Thyroid gland (tissue), 4 donors: ENCODE measurements around the gene HSD11B2. TPM values are rescaled to one million over a fixed set of nuclear protein-coding genes. Genes with fewer than 3 reads are reported as not detected.
A peak's percentile ranks its signal among the peaks of the same experiment; 100 is the strongest.

Experiments used
- DNase-seq, 2 donors: peaks; one replicate each; pipeline ENCODE4 v3.0.0-alpha.2; 2019
- H3K27ac ChIP-seq, 3 donors: fragments of 200-600 bp; sonication (generic); 1 replicate in 2 of 3; 2 replicates in 1 of 3; pipeline ENCODE4 v1.5.1; 2016 to 2019; ENCODE audit warnings: mild to moderate bottlenecking in 1 of 3, moderate library complexity in 1 of 3
- H3K27me3 ChIP-seq: fragments of 200-600 bp; sonication (generic); one replicate; pipeline ENCODE4 v1.5.1; 2019
- H3K36me3 ChIP-seq, 2 donors: fragments of 200-600 bp; sonication (generic); one replicate each; pipeline ENCODE4 v1.5.1; 2016 to 2019
- H3K4me1 ChIP-seq, 2 donors: fragments of 200-600 bp; sonication (generic); one replicate each; pipeline ENCODE4 v1.5.1; 2017 to 2019
- H3K4me3 ChIP-seq, 3 donors: fragments of 200-600 bp; sonication (generic); replicated peaks in 1 of 3; 1 replicate in 2 of 3; 2 replicates in 1 of 3; pipeline ENCODE4 v1.5.1; 2016; ENCODE audit warnings: mild to moderate bottlenecking in 1 of 3
- H3K9me3 ChIP-seq: fragments of 200-600 bp; sonication (generic); one replicate; pipeline ENCODE4 v1.5.1; 2017
- POLR2A ChIP-seq, 2 donors: fragments of 450-650 bp; IDR thresholded peaks; one replicate each; pipeline ENCODE4 v1.6.1; 2017; ENCODE audit warnings: antibody characterized with exemption in 2 of 2, mild to moderate bottlenecking in 2 of 2, moderate library complexity in 1 of 2
- WGBS, 2 donors: methylation state at CpG; one replicate each; pipeline ENCODE4 v1.1.5; 2017; 5-methylcytosine and 5-hydroxymethylcytosine counted together
- intact Hi-C: fragments of 100-400 bp; cut with DNase I; formaldehyde crosslinking; loops from one replicate; pipeline ENCODE4 v1.15.1; 2023
- total RNA-seq, 4 donors: library from RNA; depleted of rRNA; stranded (reverse); fragments of >200 nt; gene quantifications; one replicate each; pipeline ENCODE4 v1.2.3, GENCODE V29; 2016
- TF ChIP-seq, protein P1 (sequence below), 6 experiments: fragments of 200-600 bp in 3 of 6; fragments of 450-650 bp in 3 of 6; sonication (generic) in 3 of 6; IDR thresholded peaks; one replicate each; pipeline ENCODE4 v1.5.1; 2016 to 2019; ENCODE audit warnings: antibody characterized with exemption in 6 of 6, mild to moderate bottlenecking in 2 of 6, inconsistent platforms in 1 of 6, moderate library complexity in 1 of 6

The HSD11B2 gene
- total RNA-seq, 4 donors from 2014 or later = 4.6 to 11.9 (median 9.0) TPM

DNA sequence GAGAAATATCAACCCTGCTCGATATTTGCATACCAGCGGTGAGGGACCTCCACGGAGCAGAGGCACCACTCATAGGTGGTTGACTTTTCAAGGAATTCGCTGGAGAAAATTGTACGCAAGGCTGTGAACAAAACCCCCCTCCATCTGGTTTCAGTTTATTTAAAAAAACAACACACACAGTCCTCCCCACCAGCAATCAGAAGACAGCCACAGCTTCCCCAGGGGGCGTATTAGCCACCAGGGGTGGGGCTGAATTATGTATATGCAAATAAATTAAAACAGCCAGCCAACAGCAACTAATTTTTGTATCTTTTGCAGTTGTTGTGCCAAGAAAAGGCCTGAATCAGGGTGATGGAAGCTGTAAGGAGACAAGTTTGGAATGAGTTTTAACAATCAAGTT, 5.9 kb upstream of the HSD11B2 start:
- H3K4me1 ChIP-seq = peaks cover 27 to 54% of the 10 kb centered on the region in 2 donors
- DNase-seq = peak in 1 of 2 donors; percentile 49
- H3K36me3 ChIP-seq = no peaks in the 10 kb centered on the region
- intact Hi-C loops = loop anchor here (5.0 kb wide), 1 partner anchor 42 kb away; no protein-coding TSS in a partner anchor
- no peak overlapping the region for H3K4me3 ChIP-seq
- 15 to 19% methylated on average over 6 of the region's 6 CpGs for WGBS, 2 donors
- TF ChIP-seq POLR2A (IDR thresholded peaks at IDR 0.05) = no peak
- TF ChIP-seq, protein P1, sequence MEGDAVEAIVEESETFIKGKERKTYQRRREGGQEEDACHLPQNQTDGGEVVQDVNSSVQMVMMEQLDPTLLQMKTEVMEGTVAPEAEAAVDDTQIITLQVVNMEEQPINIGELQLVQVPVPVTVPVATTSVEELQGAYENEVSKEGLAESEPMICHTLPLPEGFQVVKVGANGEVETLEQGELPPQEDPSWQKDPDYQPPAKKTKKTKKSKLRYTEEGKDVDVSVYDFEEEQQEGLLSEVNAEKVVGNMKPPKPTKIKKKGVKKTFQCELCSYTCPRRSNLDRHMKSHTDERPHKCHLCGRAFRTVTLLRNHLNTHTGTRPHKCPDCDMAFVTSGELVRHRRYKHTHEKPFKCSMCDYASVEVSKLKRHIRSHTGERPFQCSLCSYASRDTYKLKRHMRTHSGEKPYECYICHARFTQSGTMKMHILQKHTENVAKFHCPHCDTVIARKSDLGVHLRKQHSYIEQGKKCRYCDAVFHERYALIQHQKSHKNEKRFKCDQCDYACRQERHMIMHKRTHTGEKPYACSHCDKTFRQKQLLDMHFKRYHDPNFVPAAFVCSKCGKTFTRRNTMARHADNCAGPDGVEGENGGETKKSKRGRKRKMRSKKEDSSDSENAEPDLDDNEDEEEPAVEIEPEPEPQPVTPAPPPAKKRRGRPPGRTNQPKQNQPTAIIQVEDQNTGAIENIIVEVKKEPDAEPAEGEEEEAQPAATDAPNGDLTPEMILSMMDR (IDR thresholded peaks at IDR 0.05) = no peak
- peak overlapping the region; percentile 57 to 96 (median 77) for H3K27ac ChIP-seq
- no peaks in the 10 kb centered on the region for H3K27me3 ChIP-seq
- H3K9me3 ChIP-seq = no peaks in the 10 kb centered on the region

DNA sequence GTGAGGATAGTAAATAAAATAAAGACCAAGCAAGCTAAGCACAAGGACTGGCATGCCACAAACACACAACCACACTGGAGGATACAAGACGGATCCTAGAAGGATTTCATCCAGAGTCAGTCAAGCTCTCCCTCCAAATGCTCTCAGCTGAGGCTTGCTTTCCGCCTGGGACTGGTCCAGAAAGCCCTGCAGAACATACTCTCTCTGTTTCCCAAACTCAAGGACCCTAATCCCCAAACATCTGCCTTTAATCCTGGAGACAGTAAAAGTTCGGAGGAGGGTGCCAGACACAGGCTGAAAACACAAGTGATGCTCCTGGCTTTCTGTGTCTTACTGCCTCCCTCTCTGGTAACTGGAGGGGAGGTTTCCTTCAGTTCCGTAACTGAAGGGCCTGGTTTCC, 5.3 kb upstream of the HSD11B2 start:
- no peak for DNase-seq
- Histone ChIP-seq H3K27me3 (no peaks in the 10 kb centered on the region), H3K27ac (peak overlapping the region in 2 of 3 donors; percentile 77 to 96), H3K4me1 (peaks cover 31 to 59% of the 10 kb centered on the region in 2 donors), H3K4me3 (no peak overlapping the region), H3K9me3 (no peaks in the 10 kb centered on the region), H3K36me3 (no peaks in the 10 kb centered on the region)
- intact Hi-C loops = loop anchor here (5.0 kb wide), 1 partner anchor 42 kb away; no protein-coding TSS in a partner anchor
- 77 to 84% methylated on average over 4 of the region's 4 CpGs for WGBS, 2 donors
- TF ChIP-seq, protein P1 (IDR thresholded peaks at IDR 0.05) = no peak
- no peak for TF ChIP-seq POLR2A (IDR thresholded peaks at IDR 0.05)

DNA sequence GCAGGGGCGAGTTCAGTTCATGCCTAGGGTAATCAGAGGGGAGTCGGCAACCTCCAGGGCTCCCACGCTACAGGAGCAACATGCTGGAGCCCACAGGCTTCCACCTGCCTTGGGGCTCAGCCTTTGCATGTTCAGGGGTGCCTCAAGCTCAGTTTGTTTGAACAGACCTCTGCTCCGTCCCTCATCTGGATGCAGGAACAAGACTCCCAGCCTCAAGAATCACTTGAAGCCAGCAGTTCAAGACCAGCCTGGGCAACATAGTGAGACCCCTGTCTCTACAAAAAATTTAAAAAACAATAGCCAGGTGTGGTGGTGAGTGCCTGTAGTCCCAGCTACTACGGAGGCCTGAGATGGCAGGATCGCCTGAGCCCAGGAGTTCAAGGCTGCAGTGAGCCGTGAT, 4.9 kb upstream of the HSD11B2 start:
- intact Hi-C loops = loop anchor here (5.0 kb wide), 1 partner anchor 41 kb away; no protein-coding TSS in a partner anchor
- no peak for TF ChIP-seq POLR2A (IDR thresholded peaks at IDR 0.05)
- TF ChIP-seq, protein P1 (IDR thresholded peaks at IDR 0.05) = no peak
- Histone ChIP-seq H3K27ac (peak overlapping the region in 2 of 3 donors; percentile 77 to 96), H3K4me1 (peaks cover 31 to 62% of the 10 kb centered on the region in 2 donors), H3K9me3 (no peaks in the 10 kb centered on the region), H3K36me3 (no peaks in the 10 kb centered on the region), H3K4me3 (no peak overlapping the region), H3K27me3 (no peaks in the 10 kb centered on the region)
- no peak for DNase-seq
- 95 to 96% methylated on average over 7 of the region's 7 CpGs for WGBS, 2 donors

DNA sequence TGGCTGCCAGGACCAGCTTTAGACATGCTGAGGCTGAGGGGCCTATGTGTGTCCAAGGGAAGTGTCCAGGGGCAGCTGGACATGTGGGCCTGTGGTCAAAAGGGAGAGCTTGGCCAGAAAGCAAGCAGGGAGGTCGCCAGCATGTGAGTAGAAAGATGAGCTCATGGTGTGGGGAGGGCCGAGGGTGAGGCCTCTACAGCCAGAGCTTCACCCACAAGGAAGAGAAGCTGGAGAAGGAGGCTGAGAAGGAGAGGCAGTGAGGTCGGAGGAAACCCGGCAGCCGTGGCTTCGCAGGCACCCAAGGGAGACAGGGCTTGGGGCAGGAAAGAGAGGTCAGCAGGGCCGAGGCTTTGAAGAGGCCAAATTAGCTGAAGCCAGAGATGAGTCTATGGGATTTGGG, 4.0 kb upstream of the HSD11B2 start:
- no peaks in the 10 kb centered on the region for H3K9me3 ChIP-seq
- no peak overlapping the region for H3K4me3 ChIP-seq
- H3K36me3 ChIP-seq = no peaks in the 10 kb centered on the region
- peaks cover 37 to 68% of the 10 kb centered on the region in 2 donors for H3K4me1 ChIP-seq
- H3K27ac ChIP-seq = no peak overlapping the region
- TF ChIP-seq, protein P1 (IDR thresholded peaks at IDR 0.05) = no peak
- TF ChIP-seq POLR2A (IDR thresholded peaks at IDR 0.05) = no peak
- no peak for DNase-seq
- H3K27me3 ChIP-seq = no peaks in the 10 kb centered on the region
- intact Hi-C loops = loop anchor here (5.0 kb wide), 1 partner anchor 40 kb away; no protein-coding TSS in a partner anchor
- 67 to 78% methylated on average over 7 of the region's 7 CpGs for WGBS, 2 donors

DNA sequence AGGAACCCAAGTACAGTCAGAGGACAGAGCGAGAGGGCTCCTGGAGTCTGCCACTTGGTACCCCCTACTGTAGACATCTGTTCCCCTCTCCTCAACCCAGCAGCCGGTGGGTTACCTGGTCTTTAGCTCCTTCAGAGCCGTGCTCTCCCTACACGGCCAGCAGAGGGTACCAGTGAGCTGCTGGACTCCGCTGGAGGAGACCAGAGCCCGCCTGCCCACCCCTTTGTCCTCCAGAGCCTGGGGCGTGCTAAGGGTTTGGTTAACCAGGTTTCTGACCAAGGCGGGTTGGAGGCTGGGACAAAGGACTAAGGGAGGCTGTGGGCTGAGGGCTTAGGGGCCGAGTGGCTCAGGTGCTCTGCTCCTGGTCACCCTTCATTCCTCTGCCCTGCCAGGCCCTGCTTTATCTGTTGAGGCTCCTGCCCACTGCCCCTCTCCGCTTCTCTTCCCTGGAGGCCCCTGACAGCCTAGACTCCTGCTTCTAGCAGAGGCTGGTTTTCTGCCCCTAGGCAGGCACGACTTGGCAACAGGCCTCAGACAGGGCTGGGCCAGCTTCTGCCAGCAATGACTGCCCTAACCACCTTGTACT, 2.7 kb upstream of the HSD11B2 start:
- WGBS, 2 donors = 7 to 20% methylated on average over 2 to 11 of the region's 11 CpGs
- peaks cover 50 to 77% of the 10 kb centered on the region in 2 donors for H3K4me1 ChIP-seq
- no peaks in the 10 kb centered on the region for H3K36me3 ChIP-seq
- H3K9me3 ChIP-seq = no peaks in the 10 kb centered on the region
- intact Hi-C loops = loop anchor here (5.0 kb wide), 1 partner anchor 39 kb away; no protein-coding TSS in a partner anchor
- no peak overlapping the region for H3K27ac ChIP-seq
- H3K4me3 ChIP-seq = no peak overlapping the region
- DNase-seq = peak; percentile 81 to 87
- TF ChIP-seq, protein P1 (IDR thresholded peaks at IDR 0.05) = peak; percentile 52 to 95 (median 92)
- no peak for TF ChIP-seq POLR2A (IDR thresholded peaks at IDR 0.05)
- no peaks in the 10 kb centered on the region for H3K27me3 ChIP-seq
